Measurements from ENCODE around the gene CNKSR1.
"Not testable (repeated sequence)": the region's sequence is repeated elsewhere in the genome, so short reads cannot be mapped to it uniquely, and the experiment has no call there.

CNKSR1 gene

DNA sequence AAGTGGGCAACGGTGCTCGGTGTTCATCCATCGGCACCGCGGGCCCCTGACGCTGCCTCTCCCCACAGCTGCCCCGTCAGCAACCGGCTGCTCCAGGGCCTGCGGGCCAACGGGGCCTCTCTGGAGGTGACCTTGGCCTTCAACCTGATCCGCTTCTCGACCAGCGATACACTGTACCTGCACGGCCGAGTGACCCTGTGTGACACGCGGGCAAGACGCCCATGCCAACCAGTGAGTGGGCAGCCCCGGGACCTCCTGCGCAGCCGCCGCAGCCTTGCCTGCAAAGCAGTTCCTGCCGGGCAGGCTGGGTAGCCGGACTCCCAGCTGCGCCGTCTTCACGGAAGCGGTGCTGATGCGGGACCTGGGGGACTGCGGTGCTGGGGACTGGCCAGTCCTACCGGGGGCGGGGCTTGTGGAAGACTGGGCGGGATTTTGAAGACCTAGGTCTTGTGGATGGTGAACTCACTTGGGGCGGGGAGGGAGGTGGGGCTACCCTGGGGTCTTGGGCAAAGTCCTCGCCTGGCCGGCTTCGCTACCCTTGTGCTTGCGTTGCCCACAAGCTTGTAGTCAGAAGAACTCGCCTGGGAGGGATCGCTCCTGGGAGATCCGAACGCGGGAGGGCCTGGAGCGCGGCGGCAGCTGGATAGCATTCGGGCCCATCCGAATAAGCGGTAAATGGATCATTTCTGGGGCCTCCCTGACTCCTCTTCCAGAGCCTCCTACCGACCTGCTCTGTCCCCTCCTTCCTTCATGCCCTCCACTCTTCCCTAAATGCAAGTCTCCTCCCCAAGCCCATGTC, 47.9 kb downstream of the CNKSR1 start:
- DNase-seq (ENCODE audit: low read depth in 2 of 2), result no peak

DNA sequence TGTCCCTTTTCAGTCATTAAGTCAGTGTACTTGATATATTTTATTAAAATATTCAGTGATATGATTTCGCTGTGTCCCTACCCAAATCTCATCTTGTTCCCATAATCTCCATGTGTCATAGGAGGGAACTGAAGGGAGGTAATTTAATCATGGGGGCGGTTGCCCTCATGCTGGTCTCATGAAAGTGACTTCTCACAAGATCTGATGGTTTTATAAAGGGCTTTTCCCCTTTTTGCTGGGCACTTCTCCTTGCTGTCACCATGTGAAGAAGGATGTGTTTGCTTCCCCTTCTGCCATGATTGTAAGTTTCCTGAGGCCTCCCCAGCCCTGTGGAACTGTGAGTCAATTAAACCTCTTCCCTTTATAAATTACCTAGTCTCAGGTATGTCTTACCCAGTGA, 53.4 kb downstream of the CNKSR1 start:
- DNase-seq (ENCODE audit: low read depth in 2 of 2), result not testable (repeated sequence)

DNA sequence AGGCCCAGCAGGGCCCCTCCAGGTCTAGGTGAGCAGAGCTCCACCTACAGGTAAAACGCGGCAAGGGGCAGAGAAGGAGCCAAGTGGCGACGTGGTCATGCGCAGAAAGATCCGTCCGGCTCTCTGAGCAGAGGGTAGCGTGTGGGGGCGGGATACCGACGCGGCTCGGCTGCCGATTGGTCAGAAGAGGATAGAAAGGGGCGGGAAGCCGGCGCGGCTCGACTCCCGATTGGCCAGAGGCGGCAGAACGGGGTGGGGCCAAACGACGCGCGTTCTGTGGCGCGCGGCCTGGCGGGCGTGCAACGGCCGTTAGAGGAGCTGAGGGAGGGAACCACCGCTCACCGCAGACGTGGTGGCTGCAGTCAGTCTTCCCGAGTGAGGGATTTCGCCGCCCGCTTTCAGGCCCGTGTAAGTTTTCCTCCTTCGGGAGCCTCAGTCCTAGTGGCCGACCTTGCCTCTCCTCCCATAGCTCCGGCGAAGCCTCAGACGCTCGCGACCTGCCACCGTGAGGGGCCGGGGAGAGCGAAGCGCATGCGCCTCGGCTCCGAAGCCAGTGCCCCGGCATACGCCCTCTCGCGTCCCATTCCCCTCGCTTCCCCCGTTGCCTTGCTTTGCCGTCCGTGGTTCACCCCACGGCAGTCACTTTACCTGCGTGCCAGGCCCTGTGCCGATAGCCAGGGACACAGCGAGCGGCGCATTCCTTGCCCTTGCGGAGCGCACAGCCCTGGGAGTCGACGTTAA, 56.8 kb downstream of the CNKSR1 start, which contains the start of gene CEP85:
TSS of gene CEP85 (plus strand) at position 298 of the 741 bp plus-strand sequence. CDS start 5,584 bp downstream, outside the sequence.
- peak; percentile 93 to 94 for DNase-seq (ENCODE audit: low read depth in 2 of 2)

DNA sequence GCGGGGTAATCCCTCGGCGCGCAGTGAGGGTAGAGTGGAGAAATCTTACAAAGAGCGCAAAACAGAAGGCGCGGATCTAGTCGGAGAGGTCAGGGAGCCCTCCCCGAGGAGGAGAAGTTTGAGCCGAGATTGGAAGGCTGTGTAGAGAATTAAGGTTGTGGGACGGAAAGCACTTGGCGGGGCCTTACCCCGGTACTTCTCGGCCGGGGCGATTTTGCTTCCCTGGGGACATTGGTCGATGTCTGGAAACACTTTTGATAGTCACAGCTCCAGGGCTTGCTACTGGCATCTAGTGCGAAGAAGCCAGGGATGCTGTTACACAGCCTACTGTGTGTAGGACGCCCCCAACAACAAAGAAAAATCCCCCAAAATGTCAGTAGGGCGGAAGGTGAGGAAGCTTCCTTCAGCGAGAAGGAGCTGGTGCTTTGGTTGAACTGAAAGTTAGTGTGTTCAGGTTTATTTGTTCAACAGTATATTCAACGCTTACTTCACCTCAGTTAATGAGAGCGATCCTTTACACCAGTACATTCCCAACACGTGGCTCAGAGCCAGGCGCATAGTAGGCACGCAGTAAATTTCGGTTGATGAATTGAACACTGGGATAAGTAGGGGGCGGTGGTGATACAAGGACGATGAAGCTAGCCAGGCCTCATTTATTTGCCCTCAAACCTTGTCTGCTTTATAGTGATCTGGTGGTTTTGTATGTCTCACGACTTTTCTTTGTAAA, 57.5 kb downstream of the CNKSR1 start:
- DNase-seq (ENCODE audit: low read depth in 2 of 2), result no peak

DNA sequence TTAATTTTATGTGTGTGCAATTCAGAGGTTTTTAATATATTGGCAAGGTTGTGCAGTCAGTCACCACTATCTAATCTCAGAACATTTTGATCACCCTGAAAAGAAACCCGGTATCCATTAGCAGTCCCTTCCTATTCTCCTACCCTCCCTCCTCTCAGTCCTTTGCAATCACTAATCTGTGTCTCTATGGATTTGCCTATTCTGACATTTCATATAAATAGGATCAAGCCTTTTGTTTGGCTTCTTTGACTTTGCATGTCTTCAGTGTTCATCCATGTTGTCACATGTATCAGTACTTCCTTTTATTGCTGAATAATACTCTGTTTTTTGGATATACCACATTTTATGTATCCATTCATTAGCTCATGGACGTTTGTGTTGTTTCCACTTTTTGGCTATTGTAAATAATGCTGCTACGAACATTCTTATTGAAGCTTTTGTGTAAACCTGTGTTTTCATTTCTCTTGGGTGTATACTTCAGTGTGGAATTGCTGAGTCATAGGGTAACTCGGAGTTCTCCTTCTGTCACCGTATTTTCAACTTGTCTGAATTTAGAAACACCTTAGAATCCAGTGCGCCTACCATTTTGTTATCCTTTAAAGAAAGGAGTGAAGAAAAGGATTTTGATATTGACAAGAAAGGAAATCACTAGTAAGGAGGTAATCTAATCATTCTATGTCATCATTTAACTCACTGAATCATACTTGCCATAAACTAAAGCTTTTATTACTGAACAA, 60.1 kb downstream of the CNKSR1 start:
- no peak for DNase-seq (ENCODE audit: low read depth in 2 of 2)

Measured in fibroblast of skin of left quadriceps (primary cell).